C4-2B (cell line): Measurements from ENCODE around the gene JAG2.

Experiments
- H3K27ac ChIP-seq: fragments of 450-650 bp; 2 replicates; pipeline ENCODE4 v1.5.1; 2017
- ZFX ChIP-seq: fragments of 450-650 bp; IDR thresholded peaks from 2 replicates; pipeline ENCODE4 v1.6.1; 2017
- TF ChIP-seq, protein P1 (sequence below): fragments of 450-650 bp; conservative IDR thresholded peaks from 2 replicates; pipeline ENCODE4 v1.5.1; 2017; ENCODE audit warnings: mild to moderate bottlenecking

JAG2 gene

DNA sequence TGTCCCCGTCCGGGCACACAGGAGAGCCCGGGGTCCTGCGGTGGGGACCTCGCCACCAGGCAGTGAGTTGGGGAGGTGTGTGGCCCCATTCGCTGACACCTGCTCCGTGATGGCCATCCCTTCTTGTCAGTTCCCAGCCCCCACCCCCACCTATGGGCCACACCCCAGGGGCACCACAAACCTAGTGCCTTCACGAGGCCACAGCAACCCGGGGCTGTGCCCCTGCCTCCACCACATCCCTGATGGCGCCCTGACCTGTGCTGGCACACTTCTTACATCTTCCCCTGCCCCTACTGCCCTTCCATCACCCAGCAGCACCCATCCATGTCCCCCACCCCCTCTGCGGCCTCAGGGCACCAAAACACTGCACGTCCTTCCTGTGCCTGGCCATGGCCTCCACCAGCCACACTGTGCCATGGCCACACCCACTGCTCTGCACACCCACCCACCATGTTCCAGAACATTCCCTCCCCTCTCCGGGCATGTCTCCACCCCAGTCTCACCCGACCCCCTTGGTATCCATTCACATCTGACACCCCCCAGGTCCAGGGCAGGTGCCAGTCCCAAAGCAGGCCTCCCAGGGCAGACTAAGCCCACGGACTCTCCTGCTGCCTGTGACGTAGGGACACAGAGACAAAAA, 24.4 kb downstream of the JAG2 start:
- H3K27ac ChIP-seq = no peak overlapping the region
- TF ChIP-seq, protein P1, sequence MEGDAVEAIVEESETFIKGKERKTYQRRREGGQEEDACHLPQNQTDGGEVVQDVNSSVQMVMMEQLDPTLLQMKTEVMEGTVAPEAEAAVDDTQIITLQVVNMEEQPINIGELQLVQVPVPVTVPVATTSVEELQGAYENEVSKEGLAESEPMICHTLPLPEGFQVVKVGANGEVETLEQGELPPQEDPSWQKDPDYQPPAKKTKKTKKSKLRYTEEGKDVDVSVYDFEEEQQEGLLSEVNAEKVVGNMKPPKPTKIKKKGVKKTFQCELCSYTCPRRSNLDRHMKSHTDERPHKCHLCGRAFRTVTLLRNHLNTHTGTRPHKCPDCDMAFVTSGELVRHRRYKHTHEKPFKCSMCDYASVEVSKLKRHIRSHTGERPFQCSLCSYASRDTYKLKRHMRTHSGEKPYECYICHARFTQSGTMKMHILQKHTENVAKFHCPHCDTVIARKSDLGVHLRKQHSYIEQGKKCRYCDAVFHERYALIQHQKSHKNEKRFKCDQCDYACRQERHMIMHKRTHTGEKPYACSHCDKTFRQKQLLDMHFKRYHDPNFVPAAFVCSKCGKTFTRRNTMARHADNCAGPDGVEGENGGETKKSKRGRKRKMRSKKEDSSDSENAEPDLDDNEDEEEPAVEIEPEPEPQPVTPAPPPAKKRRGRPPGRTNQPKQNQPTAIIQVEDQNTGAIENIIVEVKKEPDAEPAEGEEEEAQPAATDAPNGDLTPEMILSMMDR = no peak
- no peak for TF ChIP-seq ZFX

DNA sequence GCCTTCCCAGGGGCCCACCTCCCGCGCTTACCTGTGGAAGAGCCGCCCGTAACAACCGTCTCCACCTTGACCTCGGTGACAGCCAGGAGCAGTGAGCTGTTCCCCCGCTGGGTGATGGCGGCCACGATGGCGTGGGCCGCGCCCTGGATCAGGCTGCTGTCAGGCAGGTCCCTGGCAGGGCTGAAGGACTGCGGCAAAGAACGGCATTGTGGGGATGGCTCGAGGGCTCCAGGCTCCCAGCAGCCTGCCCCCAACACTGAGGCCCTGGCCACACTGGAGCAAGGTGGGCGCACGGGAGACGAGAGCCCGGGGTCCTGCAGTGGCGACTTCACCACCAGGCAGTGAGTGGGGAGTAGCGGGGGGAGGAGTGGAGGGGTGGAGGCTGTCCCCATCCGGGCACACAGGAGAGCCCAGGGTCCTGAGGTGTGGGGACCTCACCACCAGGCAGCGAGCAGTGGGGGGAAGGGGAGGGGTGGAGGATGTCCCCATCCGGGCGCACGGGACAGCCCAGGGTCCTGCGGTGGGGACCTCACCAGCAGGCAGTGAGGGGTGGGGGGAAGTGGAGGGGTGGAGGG, 25.0 kb downstream of the JAG2 start:
- no peak overlapping the region for H3K27ac ChIP-seq
- no peak for TF ChIP-seq ZFX
- TF ChIP-seq, protein P1 = no peak

DNA sequence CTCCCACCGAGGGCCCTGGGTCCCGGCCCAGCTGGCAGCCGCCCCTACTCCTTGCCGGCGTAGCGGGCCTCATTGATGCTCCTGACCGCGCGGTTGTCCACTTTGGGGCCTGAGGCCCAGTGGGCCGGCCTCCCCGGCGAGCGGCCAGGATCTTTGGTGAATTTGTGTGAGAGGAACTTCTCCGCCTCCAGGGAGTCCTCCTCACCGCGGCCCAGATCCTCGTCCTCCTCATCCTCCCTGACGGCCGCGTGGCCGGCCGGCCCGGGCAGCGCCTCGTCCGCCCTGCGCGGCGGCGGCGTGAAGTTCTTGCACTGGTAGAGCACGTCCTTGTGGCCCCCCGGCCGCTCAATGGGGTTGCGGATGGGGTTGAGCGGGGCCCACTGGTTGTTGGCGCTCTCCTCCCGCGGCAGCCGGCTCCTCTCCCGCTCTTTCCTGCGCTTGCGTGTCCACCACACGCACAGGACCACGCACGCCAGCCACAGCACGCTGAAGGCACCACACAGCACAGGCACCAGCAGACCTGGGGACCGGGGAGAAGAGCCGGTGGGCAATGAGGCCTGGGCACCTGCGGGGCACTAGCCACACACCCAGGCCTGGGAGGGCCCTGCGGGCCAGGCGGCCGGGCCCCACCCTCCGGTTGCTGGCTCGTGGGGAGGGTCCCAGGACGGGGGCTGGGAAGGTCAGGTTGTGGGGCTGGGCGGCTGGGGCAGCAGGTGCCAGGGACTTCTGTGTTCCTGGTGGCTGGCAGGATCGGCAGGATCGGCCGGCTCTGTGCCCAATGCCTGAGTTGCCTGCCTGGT, 25.7 kb downstream of the JAG2 start:
- H3K27ac ChIP-seq = no peak overlapping the region
- no peak for TF ChIP-seq ZFX
- TF ChIP-seq, protein P1 = no peak

DNA sequence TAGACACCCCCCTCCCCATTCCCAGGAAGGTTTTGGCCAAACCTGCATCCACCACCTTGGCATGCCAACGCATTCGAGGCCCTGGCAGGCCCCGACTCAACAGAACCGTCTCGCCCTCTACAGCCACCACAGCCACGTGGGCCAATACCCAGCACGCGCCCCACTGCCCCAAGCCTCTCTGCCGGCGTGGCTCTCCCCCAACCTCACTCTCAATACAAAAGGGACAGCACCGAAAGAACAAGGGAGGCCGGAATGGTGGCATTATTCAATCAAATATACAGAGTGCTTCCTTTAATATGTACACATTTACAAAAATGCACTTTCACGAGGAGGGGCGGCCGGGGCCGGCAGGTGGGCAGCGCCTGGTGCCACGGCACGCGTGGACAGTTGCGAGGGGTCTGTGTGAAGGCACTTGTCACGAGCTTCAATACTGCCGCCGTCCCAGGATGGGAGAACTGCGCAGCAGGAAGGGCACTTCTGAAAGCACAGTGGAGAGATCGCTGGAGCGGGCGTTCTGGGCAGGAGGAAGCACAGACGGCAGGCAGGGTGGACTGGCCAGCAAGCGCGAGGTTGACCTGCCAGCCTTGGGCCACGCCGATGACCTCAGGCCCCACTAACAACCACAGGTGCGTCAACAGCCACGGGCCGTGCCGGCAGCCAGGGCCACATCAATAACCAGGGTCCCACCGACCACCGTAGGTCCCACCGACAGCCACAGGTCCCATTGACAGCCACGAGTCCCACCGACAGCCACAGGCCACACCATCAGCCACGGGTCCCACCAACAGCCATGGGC, 26.9 kb downstream of the JAG2 start:
- TF ChIP-seq, protein P1 = no peak
- no peak for TF ChIP-seq ZFX
- no peak overlapping the region for H3K27ac ChIP-seq

DNA sequence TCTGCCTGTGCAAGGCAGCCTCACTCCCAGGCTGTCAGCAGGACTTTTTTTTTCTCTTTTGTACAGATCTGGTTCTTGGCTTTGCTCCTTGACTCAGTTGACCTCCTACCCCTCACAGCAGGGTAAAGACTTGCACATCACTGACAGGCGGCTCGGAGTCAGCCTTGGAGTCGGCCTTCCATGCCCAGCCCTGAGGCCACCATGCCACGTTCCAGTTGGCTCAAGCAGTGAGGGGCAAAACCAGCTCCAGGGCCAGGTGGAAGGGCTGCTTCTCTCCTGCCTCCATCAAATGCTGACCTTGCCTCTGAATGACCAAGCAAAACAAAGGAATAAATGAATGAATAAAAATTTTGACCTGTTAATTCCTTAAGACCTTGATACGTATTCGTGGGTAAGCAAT, 27.6 kb downstream of the JAG2 start:
- TF ChIP-seq ZFX = no peak
- TF ChIP-seq, protein P1 = no peak
- H3K27ac ChIP-seq = no peak overlapping the region

DNA sequence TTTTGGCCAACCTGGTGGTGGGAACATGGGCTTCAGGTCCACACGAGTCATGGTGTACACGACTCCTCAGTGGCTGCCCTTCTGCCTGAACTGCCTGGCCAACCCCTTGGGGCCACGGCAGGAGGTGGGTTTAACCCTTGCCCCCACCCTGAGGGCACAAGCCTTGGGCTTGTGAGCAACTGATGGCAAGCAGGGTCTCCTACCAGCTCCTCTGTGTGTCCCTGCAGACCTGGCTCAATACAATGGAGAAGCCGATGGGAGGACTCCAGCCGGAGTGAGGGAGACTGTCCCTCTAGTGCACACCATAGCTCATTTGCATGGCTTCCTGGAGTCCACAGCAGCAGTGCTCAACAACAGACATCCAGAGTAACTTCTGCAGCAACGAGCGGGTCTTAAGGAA, 28.0 kb downstream of the JAG2 start:
- TF ChIP-seq, protein P1 = no peak
- no peak for TF ChIP-seq ZFX
- no peak overlapping the region for H3K27ac ChIP-seq
